GM12873 (cell line): ENCODE measurements around the gene ZNF629.

Experiments
- TF ChIP-seq, protein P1 (sequence below): IDR thresholded peaks from 2 replicates; pipeline ENCODE4 v1.5.1; 2012; ENCODE audit warnings: low read depth, mild to moderate bottlenecking, moderate library complexity, low read length, control low read depth; ENCODE audit not compliant: insufficient read depth; ENCODE audit errors: missing control alignments

ZNF629 gene

GRCh38 chr16:30761427-30761927 lies 25.5 kb downstream of the ZNF629 start:
- TF ChIP-seq, protein P1, sequence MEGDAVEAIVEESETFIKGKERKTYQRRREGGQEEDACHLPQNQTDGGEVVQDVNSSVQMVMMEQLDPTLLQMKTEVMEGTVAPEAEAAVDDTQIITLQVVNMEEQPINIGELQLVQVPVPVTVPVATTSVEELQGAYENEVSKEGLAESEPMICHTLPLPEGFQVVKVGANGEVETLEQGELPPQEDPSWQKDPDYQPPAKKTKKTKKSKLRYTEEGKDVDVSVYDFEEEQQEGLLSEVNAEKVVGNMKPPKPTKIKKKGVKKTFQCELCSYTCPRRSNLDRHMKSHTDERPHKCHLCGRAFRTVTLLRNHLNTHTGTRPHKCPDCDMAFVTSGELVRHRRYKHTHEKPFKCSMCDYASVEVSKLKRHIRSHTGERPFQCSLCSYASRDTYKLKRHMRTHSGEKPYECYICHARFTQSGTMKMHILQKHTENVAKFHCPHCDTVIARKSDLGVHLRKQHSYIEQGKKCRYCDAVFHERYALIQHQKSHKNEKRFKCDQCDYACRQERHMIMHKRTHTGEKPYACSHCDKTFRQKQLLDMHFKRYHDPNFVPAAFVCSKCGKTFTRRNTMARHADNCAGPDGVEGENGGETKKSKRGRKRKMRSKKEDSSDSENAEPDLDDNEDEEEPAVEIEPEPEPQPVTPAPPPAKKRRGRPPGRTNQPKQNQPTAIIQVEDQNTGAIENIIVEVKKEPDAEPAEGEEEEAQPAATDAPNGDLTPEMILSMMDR, result no peak

- TF ChIP-seq, protein P1, result no peak
Observed at GRCh38 chr16:30760577-30761426, 26.2 kb downstream of the ZNF629 start.

- TF ChIP-seq, protein P1, result no peak
Observed at GRCh38 chr16:30760001-30760559, 26.9 kb downstream of the ZNF629 start.

- TF ChIP-seq, protein P1, result no peak
Observed at GRCh38 chr16:30758988-30759491, 28.0 kb downstream of the ZNF629 start.

- TF ChIP-seq, protein P1, result no peak
Observed at GRCh38 chr16:30757316-30757715, 29.7 kb downstream of the ZNF629 start.

DNA sequence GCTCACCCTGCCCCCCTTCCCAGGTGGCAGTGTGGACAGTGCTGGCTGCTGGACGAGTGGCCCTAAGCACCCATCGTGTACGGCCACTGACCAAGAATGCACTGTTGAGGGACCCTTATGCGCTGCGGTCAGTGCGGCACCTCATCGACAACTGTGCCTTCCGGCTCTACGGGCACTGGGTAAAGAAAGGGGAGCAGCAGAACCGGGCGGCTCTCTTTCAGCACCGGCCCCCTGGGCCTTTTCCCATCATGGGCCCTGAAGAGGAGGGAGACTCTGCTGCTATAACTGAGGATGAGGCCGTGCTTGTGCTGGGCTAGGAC lies 30.3 kb downstream of the ZNF629 start:
- TF ChIP-seq, protein P1, result no peak
